ENCODE data around the gene MAFG. TPM values are rescaled to one million over a fixed set of nuclear protein-coding genes. Genes with fewer than 3 reads are reported as not detected.
A peak's percentile ranks its signal among the peaks of the same experiment; 100 is the strongest.

The MAFG gene
- total and polyA plus RNA-seq, 2 of the 13 experiments (the other 11 are each of a cell fraction or from before 2014, with no cell fraction given): 14.5 to 20.0 TPM

GRCh38 chr17:81871387-81872230 lies 55.9 kb downstream of the MAFG start (continued):
- TF ChIP-seq, protein P1, sequence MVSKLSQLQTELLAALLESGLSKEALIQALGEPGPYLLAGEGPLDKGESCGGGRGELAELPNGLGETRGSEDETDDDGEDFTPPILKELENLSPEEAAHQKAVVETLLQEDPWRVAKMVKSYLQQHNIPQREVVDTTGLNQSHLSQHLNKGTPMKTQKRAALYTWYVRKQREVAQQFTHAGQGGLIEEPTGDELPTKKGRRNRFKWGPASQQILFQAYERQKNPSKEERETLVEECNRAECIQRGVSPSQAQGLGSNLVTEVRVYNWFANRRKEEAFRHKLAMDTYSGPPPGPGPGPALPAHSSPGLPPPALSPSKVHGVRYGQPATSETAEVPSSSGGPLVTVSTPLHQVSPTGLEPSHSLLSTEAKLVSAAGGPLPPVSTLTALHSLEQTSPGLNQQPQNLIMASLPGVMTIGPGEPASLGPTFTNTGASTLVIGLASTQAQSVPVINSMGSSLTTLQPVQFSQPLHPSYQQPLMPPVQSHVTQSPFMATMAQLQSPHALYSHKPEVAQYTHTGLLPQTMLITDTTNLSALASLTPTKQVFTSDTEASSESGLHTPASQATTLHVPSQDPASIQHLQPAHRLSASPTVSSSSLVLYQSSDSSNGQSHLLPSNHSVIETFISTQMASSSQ (IDR thresholded peaks at IDR 0.05; ENCODE audit: low read depth): no peak
- TF ChIP-seq, protein P1 (CRISPR knock-in tag; IDR thresholded peaks at IDR 0.05; ENCODE audit: borderline replicate concordance): peak; percentile 82
- peak; percentile 89 for TF ChIP-seq NFAT5 (CRISPR knock-in tag; IDR thresholded peaks at IDR 0.05)
- TF ChIP-seq ZNF350 (CRISPR knock-in tag; IDR thresholded peaks at IDR 0.05; ENCODE audit: borderline replicate concordance, low read depth): peak; percentile 9; the same call in 1 of the 2 replicates
- TF ChIP-seq ARNT (IDR thresholded peaks at IDR 0.05): no peak
- no peak; the same call in 1 of the 2 replicates for TF ChIP-seq RERE (CRISPR knock-in tag; IDR thresholded peaks at IDR 0.05; ENCODE audit: low read depth)
- TF ChIP-seq NFIC (IDR thresholded peaks at IDR 0.05; ENCODE audit: low read length): no peak
- no peak for TF ChIP-seq ZNF124 (CRISPR knock-in tag; IDR thresholded peaks at IDR 0.05)
- TF ChIP-seq MYC (CRISPR knock-in tag; IDR thresholded peaks at IDR 0.05; ENCODE audit: borderline replicate concordance): peak; percentile 100
- no peak; the same call in 1 of the 2 replicates for TF ChIP-seq KLF6 (CRISPR knock-in tag; IDR thresholded peaks at IDR 0.05)
- peak; percentile 95 for TF ChIP-seq NR2C2 (CRISPR knock-in tag; IDR thresholded peaks at IDR 0.05; ENCODE audit: borderline replicate concordance)
- no peak; the same call in 1 of the 2 replicates for TF ChIP-seq CREB3 (CRISPR knock-in tag; IDR thresholded peaks at IDR 0.05)

Data from HepG2 (cell line).